ENCODE results near the gene UMODL1. TPM values are rescaled to one million over a fixed set of nuclear protein-coding genes. Genes with fewer than 3 reads are reported as not detected.

UMODL1 gene
- total RNA-seq, 2 donors from 2014 or later: not detected

- ATAC-seq (no peak), DNase-seq (no peak)
- intact Hi-C loops (cut with DNase I): no loop called here
Measured at GRCh38 chr21:42189431-42189830, 118.3 kb downstream of the UMODL1 start.

GRCh38 chr21:42189860-42190485, 118.9 kb downstream of the UMODL1 start:
- ATAC-seq: no peak
- no peak for DNase-seq
- intact Hi-C loops (cut with DNase I): no loop called here

GRCh38 chr21:42190486-42190863, 119.4 kb downstream of the UMODL1 start:
- no peak for DNase-seq

GRCh38 chr21:42191064-42191463, 119.9 kb downstream of the UMODL1 start:
- intact Hi-C loops (cut with DNase I): no loop called here

More at GRCh38 chr21:42190486-42190863, 119.4 kb downstream of the UMODL1 start:
- no peak for ATAC-seq
- intact Hi-C loops (cut with DNase I): no loop called here

GRCh38 chr21:42191696-42192595, 120.8 kb downstream of the UMODL1 start:
- DNase-seq (no peak), ATAC-seq (no peak)
- intact Hi-C loops (cut with DNase I): no loop called here

More at GRCh38 chr21:42191064-42191463, 119.9 kb downstream of the UMODL1 start:
- DNase-seq (no peak), ATAC-seq (no peak)

Other genes with a start within 250 kb of the UMODL1 start
- 1 to 10 TPM; 6.5 TPM for gene PRDM15, start 192.0 kb upstream of the UMODL1 start, total RNA-seq
- 10 to 100 TPM; 16.2 to 17.1 TPM for gene C2CD2, start 117.3 kb upstream of the UMODL1 start, total RNA-seq
- gene ZBTB21, start 61.0 kb upstream of the UMODL1 start, total RNA-seq: 10 to 100 TPM in 1 of 2 donors, 1 to 10 TPM in 1; 5.7 to 14.7 TPM
- gene ABCG1, start 147.8 kb downstream of the UMODL1 start, total RNA-seq: 10 to 100 TPM in 1 of 2 donors, 1 to 10 TPM in 1; 6.3 to 13.5 TPM
- gene TFF3, start 244.1 kb downstream of the UMODL1 start, total RNA-seq: 1 to 10 TPM; 4.1 to 9.1 TPM